NCI-H1417 (cell line): ENCODE results near the gene GADD45GIP1.

Source experiments
- DNase-seq, 3 experiments: peaks; one replicate each; lab custom pipeline; 2025; lab: John Stamatoyannopoulos, UW

Gene GADD45GIP1

GRCh38 chr19:12956446-12957388 is at the start of gene GADD45GIP1:
Gene GADD45GIP1 (minus strand): TSS chr19:12957223. CDS start chr19:12957212, 11 bp downstream.
- DNase-seq: peak; percentile 65 to 92 (median 90)

- DNase-seq: peak in 2 of 3 experiments; percentile 13 to 38
Observed at GRCh38 chr19:13005861-13006370, 48.9 kb upstream of the GADD45GIP1 start.

GRCh38 chr19:13005253-13005652 is 48.2 kb upstream of the GADD45GIP1 start:
- DNase-seq: no peak

- no peak for DNase-seq
Observed at GRCh38 chr19:13004273-13004672, 47.2 kb upstream of the GADD45GIP1 start.

GRCh38 chr19:13003081-13003480 is 46.1 kb upstream of the GADD45GIP1 start:
- DNase-seq: no peak

GRCh38 chr19:13002166-13002898 is 45.3 kb upstream of the GADD45GIP1 start:
- no peak for DNase-seq

- no peak for DNase-seq
Observed at GRCh38 chr19:13001502-13002165, 44.6 kb upstream of the GADD45GIP1 start.

- DNase-seq: no peak
Observed at GRCh38 chr19:13001166-13001501, 44.1 kb upstream of the GADD45GIP1 start.

- DNase-seq: no peak
Observed at GRCh38 chr19:12997967-12998940, 41.2 kb upstream of the GADD45GIP1 start.

- DNase-seq: no peak
Observed at GRCh38 chr19:12997179-12997966, 40.4 kb upstream of the GADD45GIP1 start.

- no peak for DNase-seq
Observed at GRCh38 chr19:12996406-12997094, 39.5 kb upstream of the GADD45GIP1 start.

- peak in 1 of 3 experiments; percentile 48 for DNase-seq
Observed at GRCh38 chr19:12995596-12996405, 38.8 kb upstream of the GADD45GIP1 start.

- peak in 2 of 3 experiments; percentile 48 for DNase-seq
Observed at GRCh38 chr19:12994701-12995595, 37.9 kb upstream of the GADD45GIP1 start, which contains the start of gene NFIX. Gene NFIX (plus strand): TSS chr19:12995475. CDS start chr19:12995838, 363 bp downstream.

GRCh38 chr19:12993562-12993961 is 36.5 kb upstream of the GADD45GIP1 start:
- no peak for DNase-seq

GRCh38 chr19:12992729-12993128 is 35.7 kb upstream of the GADD45GIP1 start:
- no peak for DNase-seq

GRCh38 chr19:12991296-12991695 is 34.3 kb upstream of the GADD45GIP1 start:
- DNase-seq: no peak

GRCh38 chr19:12990853-12991252 is 33.8 kb upstream of the GADD45GIP1 start:
- DNase-seq: no peak
